Activated CD4-positive, alpha-beta T cell treated with anti-CD3 and anti-CD28 coated beads, Interleukin-2, amount 50 U/mL, for 16 hours (primary cell): ENCODE data around the gene PMPCA.

Source experiments
- DNase-seq: peaks from one replicate; pipeline ENCODE4 v3.0.0-alpha.2; 2020

The PMPCA gene

GRCh38 chr9:136410500-136411287 lies at the start of gene PMPCA, which contains the start of gene ENTR1:
PMPCA (plus strand) TSS chr9:136410658; CDS start chr9:136410669, 11 bp downstream.
ENTR1 (minus strand) TSS chr9:136410614; CDS start chr9:136410397, 217 bp downstream.
- peak; percentile 94 for DNase-seq

GRCh38 chr9:136361047-136361753 lies 49.3 kb upstream of the PMPCA start:
- no peak for DNase-seq

- no peak for DNase-seq
Measured at GRCh38 chr9:136361754-136362449, 48.6 kb upstream of the PMPCA start.

- DNase-seq, result no peak
Measured at GRCh38 chr9:136362450-136362784, 48.0 kb upstream of the PMPCA start.

GRCh38 chr9:136363106-136363948 lies 47.1 kb upstream of the PMPCA start, which contains the start of gene DNLZ:
DNLZ (minus strand) TSS chr9:136363744; CDS start chr9:136363714, 30 bp downstream.
- DNase-seq, result peak; percentile 98

- no peak for DNase-seq
Measured at GRCh38 chr9:136363949-136364748, 46.3 kb upstream of the PMPCA start.

- no peak for DNase-seq
Measured at GRCh38 chr9:136364942-136365774, 45.3 kb upstream of the PMPCA start.

GRCh38 chr9:136365775-136366222 lies 44.7 kb upstream of the PMPCA start:
- no peak for DNase-seq

GRCh38 chr9:136366826-136367225 lies 43.6 kb upstream of the PMPCA start:
- no peak for DNase-seq

GRCh38 chr9:136367296-136368145 lies 42.9 kb upstream of the PMPCA start:
- DNase-seq, result no peak

GRCh38 chr9:136368190-136368589 lies 42.3 kb upstream of the PMPCA start:
- DNase-seq, result no peak

- no peak for DNase-seq
Measured at GRCh38 chr9:136370037-136370436, 40.4 kb upstream of the PMPCA start.

- no peak for DNase-seq
Measured at GRCh38 chr9:136370687-136371532, 39.5 kb upstream of the PMPCA start.

- DNase-seq, result no peak
Measured at GRCh38 chr9:136371533-136371880, 39.0 kb upstream of the PMPCA start.

GRCh38 chr9:136372006-136372405 lies 38.5 kb upstream of the PMPCA start:
- DNase-seq, result no peak

GRCh38 chr9:136372561-136373299 lies 37.7 kb upstream of the PMPCA start:
- DNase-seq, result no peak

- no peak for DNase-seq
Measured at GRCh38 chr9:136373300-136374182, 36.9 kb upstream of the PMPCA start, which contains the start of gene CARD9. CARD9 (minus strand) TSS chr9:136373669; CDS start chr9:136372078, 1,591 bp downstream.
